Activated T-helper 2 cell treated with anti-CD3 and anti-CD28 coated beads, Interferon-gamma antibody, Interleukin-2, Interleukin-4, amounts not matched to agents 10 μg/mL and 5 μg/mL and 100 μg/mL, durations not matched to agents 14 hours and 24 hours and 36 hours (primary cell): ENCODE measurements around the gene WNT4. TPM values are rescaled to one million over a fixed set of nuclear protein-coding genes. Genes with fewer than 3 reads are reported as not detected.
"Not testable (repeated sequence)": the region's sequence is repeated elsewhere in the genome, so short reads cannot be mapped to it uniquely, and the experiment has no call there.

ENCODE experiments used
- DNase-seq: peaks from one replicate; pipeline ENCODE4 v3.0.0; 2021; ENCODE audit warnings: low spot score
- H3K27ac Mint-ChIP-seq: one replicate; pipeline ENCODE4 v1.8.0; 2021; ENCODE audit warnings: mixed read lengths
- H3K27me3 Mint-ChIP-seq: one replicate; pipeline ENCODE4 v1.8.0; 2021; ENCODE audit warnings: low read depth, mixed read lengths
- H3K36me3 Mint-ChIP-seq: one replicate; pipeline ENCODE4 v1.8.0; 2021; ENCODE audit warnings: low read depth, mixed read lengths
- H3K4me1 Mint-ChIP-seq: one replicate; pipeline ENCODE4 v1.8.0; 2021; ENCODE audit warnings: low read depth, mixed read lengths
- H3K4me3 Mint-ChIP-seq: one replicate; pipeline ENCODE4 v1.8.0; 2021; ENCODE audit warnings: low read depth, mild to moderate bottlenecking, moderate library complexity, mixed read lengths
- H3K9me3 Mint-ChIP-seq: one replicate; pipeline ENCODE4 v1.8.0; 2021; ENCODE audit warnings: mixed read lengths
- intact Hi-C: fragments of 100-400 bp; cut with micrococcal nuclease; formaldehyde crosslinking; loops from one replicate; pipeline ENCODE4 v1.15.1; 2023
- total RNA-seq: library from RNA; stranded (reverse); gene quantifications from 2 replicates; pipeline ENCODE4 v1.2.3, GENCODE V29; 2022

Gene WNT4
- total RNA-seq, 1 donor from 2014 or later: not detected

DNA sequence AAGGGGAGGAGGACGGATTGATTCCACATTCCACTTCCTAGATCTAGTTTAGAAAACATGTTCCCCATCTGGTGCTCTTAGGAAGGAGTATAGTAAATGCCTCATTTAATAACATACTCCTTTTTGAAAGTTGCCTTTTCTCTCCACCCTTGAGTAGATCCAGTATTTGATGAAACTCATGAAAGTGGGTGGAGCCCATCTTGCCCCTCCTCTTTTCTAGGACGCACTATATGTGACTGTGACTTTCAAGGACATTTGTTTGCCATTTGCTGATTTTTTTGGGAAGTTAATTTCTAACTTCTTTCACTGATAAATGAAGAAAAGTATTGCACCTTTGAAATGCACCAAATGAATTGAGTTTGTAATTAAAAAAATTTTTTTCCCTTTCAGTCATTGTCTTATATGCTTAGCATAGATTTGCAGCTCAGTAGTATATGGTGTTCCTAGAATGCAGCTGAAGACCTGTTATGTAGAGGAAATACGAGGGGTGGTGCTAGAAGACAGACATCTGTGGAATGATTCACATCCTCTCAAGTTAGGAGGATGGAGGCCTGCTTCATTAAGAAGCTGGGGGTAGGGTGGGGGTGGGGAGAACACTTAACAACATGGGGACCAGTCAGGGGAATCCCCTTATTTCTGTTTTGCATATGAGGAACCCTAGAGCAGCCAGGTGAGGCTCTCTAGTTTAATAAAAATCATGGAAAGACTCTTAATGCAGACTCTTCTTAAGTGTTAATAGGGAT, 50.7 kb downstream of the WNT4 start:
- not testable (repeated sequence) for H3K9me3 Mint-ChIP-seq, H3K27me3 Mint-ChIP-seq, H3K4me3 Mint-ChIP-seq, DNase-seq
- H3K4me1 Mint-ChIP-seq: peaks cover 60% of the 10 kb centered on the region
- intact Hi-C loops: loop anchor here (1.0 to 2.0 kb wide), 2 partner anchors 39 to 67 kb away; no protein-coding TSS in a partner anchor
- peak overlapping the region; percentile 55 for H3K27ac Mint-ChIP-seq
- H3K36me3 Mint-ChIP-seq: peaks cover 74% of the 10 kb centered on the region

DNA sequence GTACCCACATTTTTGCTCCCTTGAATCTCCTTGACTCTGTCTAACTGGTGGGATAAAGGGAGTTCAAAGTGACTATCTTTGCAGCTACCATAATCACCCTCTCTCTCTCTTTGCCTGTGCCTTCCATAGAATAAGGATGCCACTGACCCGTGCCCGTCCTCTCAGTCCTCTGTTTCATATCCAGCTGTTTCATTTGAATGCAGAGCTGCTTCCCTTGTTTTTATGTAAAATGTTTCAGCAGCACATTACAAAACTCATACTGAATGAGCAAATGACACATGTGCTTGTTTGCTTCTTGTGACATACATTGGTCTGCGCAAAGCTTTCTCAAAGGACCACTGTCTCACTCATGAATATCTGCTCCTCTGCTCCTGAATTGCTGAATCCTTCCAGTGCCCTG, 52.0 kb downstream of the WNT4 start:
- no peaks in the 10 kb centered on the region for H3K27me3 Mint-ChIP-seq
- peak overlapping the region; percentile 38 for H3K27ac Mint-ChIP-seq
- intact Hi-C loops: no loop called here
- peak overlapping the region; percentile 32 for H3K4me3 Mint-ChIP-seq
- H3K4me1 Mint-ChIP-seq: peaks cover 70% of the 10 kb centered on the region
- H3K36me3 Mint-ChIP-seq: peaks cover 77% of the 10 kb centered on the region
- H3K9me3 Mint-ChIP-seq: no peaks in the 10 kb centered on the region
- DNase-seq: no peak

DNA sequence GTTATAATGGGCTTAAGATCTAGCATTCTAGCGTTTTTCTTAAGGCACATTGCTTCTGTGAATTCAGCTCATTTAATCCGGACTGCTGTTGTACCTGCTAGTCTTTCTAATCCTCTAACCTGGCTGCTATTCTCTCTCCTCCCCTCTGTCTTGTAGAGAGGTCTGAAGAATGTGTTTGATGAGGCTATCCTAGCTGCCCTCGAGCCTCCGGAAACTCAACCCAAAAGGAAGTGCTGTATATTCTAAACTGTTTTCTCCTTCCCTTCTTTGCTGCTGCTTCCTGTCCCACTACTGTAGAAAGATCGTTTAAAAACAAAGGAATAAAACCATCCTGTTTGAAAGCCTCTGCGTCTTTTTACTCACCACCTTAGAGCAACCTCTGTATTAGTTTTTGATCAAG, 53.1 kb downstream of the WNT4 start:
- intact Hi-C loops: loop anchor here (2.0 kb wide), 2 partner anchors 15 to 35 kb away; no protein-coding TSS in a partner anchor
- peak overlapping the region; percentile 67 for H3K27ac Mint-ChIP-seq
- H3K4me3 Mint-ChIP-seq: peak overlapping the region; percentile 65
- H3K9me3 Mint-ChIP-seq: no peaks in the 10 kb centered on the region
- H3K4me1 Mint-ChIP-seq: peaks cover 71% of the 10 kb centered on the region
- DNase-seq: no peak
- peaks cover 85% of the 10 kb centered on the region for H3K36me3 Mint-ChIP-seq
- H3K27me3 Mint-ChIP-seq: no peaks in the 10 kb centered on the region

DNA sequence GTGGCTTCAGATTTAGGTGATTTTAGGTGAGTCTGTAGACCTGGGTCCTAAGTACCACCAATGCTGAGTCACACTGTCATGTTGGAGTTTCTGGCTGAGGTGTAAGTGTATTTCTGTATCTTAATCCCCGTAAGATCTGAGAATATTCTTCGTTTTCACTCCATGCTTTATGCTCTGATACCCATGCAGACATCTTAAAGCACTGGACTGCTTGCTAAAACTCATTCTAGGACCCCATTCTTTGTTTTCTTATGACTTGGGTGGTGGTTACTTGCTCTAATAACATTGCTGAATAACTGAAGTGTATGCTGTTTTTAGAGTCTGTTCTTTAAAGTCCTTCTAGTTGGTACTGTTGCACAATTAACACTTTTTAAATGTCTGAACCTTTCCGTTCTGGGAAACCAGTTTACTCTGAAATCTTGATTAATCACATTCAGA, 53.7 kb downstream of the WNT4 start:
- DNase-seq: no peak

DNA sequence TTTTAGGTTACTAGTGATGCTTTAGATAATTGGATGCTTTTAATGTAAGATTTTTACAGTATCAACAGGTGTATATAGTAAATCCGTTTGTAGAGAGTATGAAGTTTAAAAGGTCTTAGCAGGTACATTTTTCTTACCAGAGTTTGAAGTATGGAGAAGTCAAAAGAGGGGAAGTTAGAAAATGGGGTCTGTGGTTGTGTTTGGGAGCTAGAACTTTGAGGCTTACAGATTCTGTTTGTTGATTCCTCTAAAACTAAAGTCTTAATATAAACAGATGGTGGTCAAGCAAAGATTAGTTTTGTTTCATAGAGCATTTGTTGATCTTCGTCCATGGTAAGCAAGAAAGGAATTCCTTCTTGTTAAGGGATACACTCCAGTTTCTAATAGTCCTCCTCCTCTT, 54.6 kb downstream of the WNT4 start:
- peaks cover 87% of the 10 kb centered on the region for H3K36me3 Mint-ChIP-seq
- peak overlapping the region; percentile 67 for H3K27ac Mint-ChIP-seq

More for the DNA sequence above, 53.7 kb downstream of the WNT4 start:
- Mint-ChIP-seq H3K9me3 (no peaks in the 10 kb centered on the region), H3K4me3 (peak overlapping the region; percentile 38), H3K27ac (peak overlapping the region; percentile 67), H3K36me3 (peaks cover 86% of the 10 kb centered on the region), H3K27me3 (no peaks in the 10 kb centered on the region), H3K4me1 (peaks cover 75% of the 10 kb centered on the region)
- intact Hi-C loops: loop anchor here (2.0 kb wide), 2 partner anchors 14 to 34 kb away; no protein-coding TSS in a partner anchor

DNA sequence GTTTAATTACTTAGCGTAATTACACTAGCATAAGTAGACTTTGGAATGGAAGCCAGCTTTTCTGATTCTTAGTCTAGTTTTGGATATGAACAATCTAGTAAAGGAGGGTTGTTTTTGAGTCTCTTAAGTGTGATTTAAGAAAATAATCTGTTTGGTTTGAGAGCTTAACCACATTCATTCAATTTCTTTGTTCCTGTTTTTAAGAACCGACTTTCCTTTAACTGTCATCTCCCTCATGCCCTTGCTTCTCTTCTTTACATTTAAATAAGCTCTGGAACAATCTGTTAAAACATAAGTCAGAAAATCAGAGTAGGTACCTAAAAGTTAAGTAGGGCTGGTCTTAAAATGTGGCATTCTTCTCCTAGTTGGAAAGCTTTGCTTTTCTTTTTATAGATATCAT, 62.7 kb downstream of the WNT4 start:
- H3K36me3 Mint-ChIP-seq: peaks cover 78% of the 10 kb centered on the region
- H3K9me3 Mint-ChIP-seq: no peaks in the 10 kb centered on the region
- peaks cover 54% of the 10 kb centered on the region for H3K4me1 Mint-ChIP-seq
- DNase-seq: no peak
- H3K27me3 Mint-ChIP-seq: no peaks in the 10 kb centered on the region
- intact Hi-C loops: no loop called here
- no peak overlapping the region for H3K4me3 Mint-ChIP-seq
- H3K27ac Mint-ChIP-seq: no peak overlapping the region

More for the DNA sequence above, 54.6 kb downstream of the WNT4 start:
- Mint-ChIP-seq H3K4me3 (peak overlapping the region; percentile 2), H3K4me1 (peaks cover 73% of the 10 kb centered on the region), H3K9me3 (no peaks in the 10 kb centered on the region), H3K27me3 (no peaks in the 10 kb centered on the region)
- no peak for DNase-seq
- intact Hi-C loops: loop anchor here (2.0 kb wide), 2 partner anchors 14 to 34 kb away; no protein-coding TSS in a partner anchor

DNA sequence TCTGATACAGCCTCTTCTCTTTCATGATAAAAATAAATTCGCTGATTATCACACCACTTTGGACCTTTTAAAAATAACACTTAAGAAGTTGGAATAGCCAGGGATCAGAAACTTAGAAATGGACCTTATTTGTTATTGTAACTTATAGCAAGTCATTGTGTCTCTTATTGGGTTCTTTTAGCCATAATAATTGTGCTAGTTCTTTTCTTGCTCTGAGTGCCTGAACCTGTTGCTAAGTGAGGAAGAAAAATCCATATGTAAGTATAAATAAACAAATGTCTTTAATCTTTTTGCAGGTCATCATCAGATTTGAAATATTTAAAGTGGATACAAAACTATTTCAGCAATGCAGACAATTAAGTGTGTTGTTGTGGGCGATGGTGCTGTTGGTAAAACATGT, 64.8 kb downstream of the WNT4 start:
- Mint-ChIP-seq H3K4me1 (peaks cover 54% of the 10 kb centered on the region), H3K27ac (no peak overlapping the region), H3K4me3 (no peak overlapping the region), H3K36me3 (peaks cover 73% of the 10 kb centered on the region), H3K27me3 (no peaks in the 10 kb centered on the region), H3K9me3 (no peaks in the 10 kb centered on the region)
- DNase-seq: no peak
- intact Hi-C loops: no loop called here

DNA sequence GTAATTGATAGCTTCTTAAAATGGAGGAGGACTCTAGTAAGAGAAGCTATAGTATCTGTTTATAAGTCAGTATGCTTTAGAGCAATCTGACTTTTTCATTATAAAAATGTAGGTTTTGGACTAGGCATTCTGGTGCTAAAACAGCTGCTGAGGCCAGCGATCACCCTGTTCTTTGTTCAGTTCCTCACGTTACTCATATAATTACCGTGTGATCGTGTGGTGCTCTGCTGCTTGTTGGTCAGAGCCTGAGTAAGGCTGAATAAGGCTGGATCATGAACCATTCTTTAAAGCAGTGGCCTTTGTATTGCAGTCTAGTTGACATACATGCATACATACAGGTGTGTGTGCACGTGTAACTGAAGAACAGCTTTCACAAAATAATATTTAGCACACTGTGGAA, 65.2 kb downstream of the WNT4 start:
- no peak for DNase-seq
- peaks cover 54% of the 10 kb centered on the region for H3K4me1 Mint-ChIP-seq
- H3K36me3 Mint-ChIP-seq: peaks cover 73% of the 10 kb centered on the region
- intact Hi-C loops: no loop called here
- no peak overlapping the region for H3K27ac Mint-ChIP-seq
- no peaks in the 10 kb centered on the region for H3K27me3 Mint-ChIP-seq
- H3K9me3 Mint-ChIP-seq: no peaks in the 10 kb centered on the region
- no peak overlapping the region for H3K4me3 Mint-ChIP-seq

DNA sequence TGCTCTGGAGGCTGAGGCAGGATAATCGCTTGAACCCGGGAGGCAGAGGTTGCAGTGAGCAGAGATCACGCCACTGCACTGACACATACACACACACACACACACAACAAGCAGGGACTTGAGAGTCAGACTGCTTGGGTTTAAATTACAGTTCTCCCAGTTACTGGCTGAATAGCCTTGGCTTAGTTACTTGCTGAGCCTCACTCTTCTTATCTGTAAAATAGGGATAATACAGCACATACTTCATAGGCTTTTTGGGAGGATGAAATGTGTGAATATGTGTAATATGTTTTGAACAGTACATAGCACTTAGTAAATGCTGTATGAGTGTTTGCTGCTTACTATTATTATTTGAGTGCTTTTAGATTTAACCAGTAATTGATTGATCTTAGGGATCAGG, 66.6 kb downstream of the WNT4 start:
- intact Hi-C loops: no loop called here
- no peak for DNase-seq
- peak overlapping the region; percentile 69 for H3K27ac Mint-ChIP-seq
- H3K4me1 Mint-ChIP-seq: peaks cover 60% of the 10 kb centered on the region
- H3K36me3 Mint-ChIP-seq: peaks cover 73% of the 10 kb centered on the region
- H3K4me3 Mint-ChIP-seq: no peak overlapping the region
- no peaks in the 10 kb centered on the region for H3K9me3 Mint-ChIP-seq
- H3K27me3 Mint-ChIP-seq: no peaks in the 10 kb centered on the region

DNA sequence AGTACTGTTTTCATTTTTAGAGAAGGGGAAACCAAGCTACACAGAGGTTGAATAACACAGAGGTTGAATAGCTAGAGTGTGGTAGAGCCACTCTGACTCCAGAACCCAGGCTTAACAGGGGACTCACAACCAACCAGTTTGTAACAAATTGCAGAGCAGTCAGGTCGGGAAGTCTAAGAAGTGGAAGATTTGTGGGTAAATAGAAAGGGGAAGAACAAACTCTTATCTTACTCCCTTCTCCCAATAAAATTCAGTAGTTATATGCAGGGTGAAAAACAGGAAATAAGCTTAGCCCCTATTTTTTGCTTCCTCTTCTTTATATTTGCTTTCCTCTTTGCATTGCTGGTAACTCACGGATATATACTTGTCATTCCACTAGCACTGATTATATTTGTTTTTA, 67.2 kb downstream of the WNT4 start:
- Mint-ChIP-seq H3K36me3 (peaks cover 70% of the 10 kb centered on the region), H3K4me1 (peaks cover 62% of the 10 kb centered on the region), H3K4me3 (no peak overlapping the region), H3K9me3 (no peaks in the 10 kb centered on the region), H3K27ac (peak overlapping the region; percentile 60), H3K27me3 (no peaks in the 10 kb centered on the region)
- DNase-seq: no peak
- intact Hi-C loops: loop anchor here (2.0 kb wide), 1 partner anchor 13 kb away; no protein-coding TSS in a partner anchor

DNA sequence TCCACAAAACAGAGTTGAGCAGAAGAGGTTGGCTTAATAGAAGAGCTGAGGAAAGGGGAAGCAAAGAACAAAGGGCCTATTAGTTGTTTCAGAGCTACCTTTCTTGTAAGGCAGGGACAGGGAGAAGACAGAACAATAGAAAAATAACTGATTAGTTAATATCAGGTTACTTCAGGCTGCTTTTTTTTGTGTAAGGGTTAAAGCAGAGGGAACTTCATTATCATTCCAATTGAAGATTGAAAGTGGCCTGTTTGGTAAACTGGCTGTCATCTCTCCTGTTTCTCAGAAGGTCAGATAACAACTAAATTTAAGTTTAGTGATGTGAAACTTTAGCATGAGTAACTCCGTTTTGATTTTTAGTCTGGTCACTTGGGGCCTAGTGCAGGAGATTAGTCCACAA, 68.1 kb downstream of the WNT4 start:
- DNase-seq: no peak
- Mint-ChIP-seq H3K27me3 (no peaks in the 10 kb centered on the region), H3K4me1 (peaks cover 58% of the 10 kb centered on the region), H3K36me3 (peaks cover 69% of the 10 kb centered on the region), H3K4me3 (no peak overlapping the region), H3K27ac (peak overlapping the region; percentile 2), H3K9me3 (no peaks in the 10 kb centered on the region)
- intact Hi-C loops: loop anchor here (2.0 kb wide), 1 partner anchor 14 kb away; no protein-coding TSS in a partner anchor

DNA sequence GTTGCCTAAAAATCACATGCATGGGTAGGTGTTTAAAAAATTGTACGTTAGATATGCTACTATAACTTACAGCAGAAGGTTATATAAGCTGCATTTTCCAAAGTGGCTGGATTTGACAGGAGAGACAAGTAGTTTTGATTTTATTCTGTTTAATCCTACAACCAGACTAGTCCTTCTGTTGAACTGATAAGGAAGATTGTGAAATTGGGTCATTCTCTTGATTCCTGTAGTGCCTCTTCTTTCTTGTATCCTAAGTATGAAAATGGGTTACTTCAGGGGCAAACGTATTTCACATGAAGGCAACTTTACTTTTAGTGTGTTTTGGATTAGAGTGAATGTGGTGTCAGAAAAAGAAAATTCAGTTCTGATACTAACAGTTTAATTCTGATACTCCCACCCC, 71.4 kb downstream of the WNT4 start:
- Mint-ChIP-seq H3K27ac (no peak overlapping the region), H3K36me3 (peaks cover 67% of the 10 kb centered on the region), H3K27me3 (no peaks in the 10 kb centered on the region), H3K4me3 (no peak overlapping the region), H3K9me3 (no peaks in the 10 kb centered on the region), H3K4me1 (peaks cover 51% of the 10 kb centered on the region)
- intact Hi-C loops: no loop called here
- DNase-seq: no peak
